ENCODE results near the gene CNOT11.
"Not testable (repeated sequence)": the region's sequence is repeated elsewhere in the genome, so short reads cannot be mapped to it uniquely, and the experiment has no call there.

Gene CNOT11

GRCh38 chr2:101308432-101309210 lies 55.9 kb downstream of the CNOT11 start, which contains the start of gene RNF149:
TSS of gene RNF149 (minus strand) at chr2:101308701. CDS start at chr2:101308588, 113 bp downstream.
- in situ Hi-C loops (cut with MboI; ENCODE audit: low sequenced_read_pairs): no loop called here

- in situ Hi-C loops (cut with MboI; ENCODE audit: low sequenced_read_pairs): no loop called here
These were observed 57.6 kb downstream of the CNOT11 start for GRCh38 chr2:101310090-101310833.

DNA sequence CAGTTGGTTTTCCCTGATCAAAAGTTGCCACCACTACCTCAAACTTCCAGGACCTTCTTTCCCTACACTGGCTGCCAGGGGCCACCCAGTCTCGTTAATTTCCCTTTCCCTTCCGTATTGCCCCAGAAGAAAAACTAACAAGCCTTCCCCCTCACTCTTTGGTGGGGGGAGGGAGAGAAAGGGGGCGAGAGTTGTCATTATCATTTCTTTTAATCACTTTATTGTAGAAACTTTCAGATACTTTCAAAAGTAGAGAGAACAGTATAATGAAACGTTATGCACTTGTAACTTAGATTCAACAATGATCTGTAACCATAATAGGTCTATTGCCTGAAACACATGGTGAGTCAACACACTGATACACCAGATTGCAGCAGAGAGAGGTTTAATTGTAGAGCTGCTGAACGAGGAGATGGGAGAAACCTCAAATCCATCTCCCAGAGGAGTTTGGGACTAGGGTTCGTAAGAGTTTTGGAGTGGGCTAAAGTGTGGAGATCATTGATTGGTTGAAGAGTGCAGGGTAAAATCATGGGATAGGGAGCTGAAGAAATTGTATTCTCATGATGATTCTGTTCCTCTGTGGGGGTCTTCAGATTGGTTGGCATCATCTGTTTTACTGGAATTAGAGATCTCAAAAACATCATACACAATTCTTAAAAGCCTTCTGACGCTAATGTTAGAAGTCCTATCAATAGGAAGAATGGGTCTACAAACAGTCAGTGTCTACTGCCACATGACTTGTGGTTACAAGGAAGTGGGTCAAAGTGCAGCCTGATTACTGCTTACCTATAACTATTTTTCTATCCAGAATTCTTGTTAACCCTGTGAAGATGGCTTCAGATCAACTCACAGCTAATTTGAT lies 58.4 kb downstream of the CNOT11 start:
- in situ Hi-C loops (cut with MboI; ENCODE audit: low sequenced_read_pairs): no loop called here

- in situ Hi-C loops (cut with MboI; ENCODE audit: low sequenced_read_pairs): no loop called here
These were observed 59.0 kb downstream of the CNOT11 start for GRCh38 chr2:101311696-101312017.

- in situ Hi-C loops (cut with MboI; ENCODE audit: low sequenced_read_pairs): not testable (repeated sequence)
These were observed 63.9 kb downstream of the CNOT11 start for GRCh38 chr2:101316568-101316967.

Measured in HL-60/S4 treated with retinoic acid at 250 ng/mL for 4 days and 3 days (cell line).